Measurements from ENCODE around the gene GFI1.

Gene GFI1

DNA sequence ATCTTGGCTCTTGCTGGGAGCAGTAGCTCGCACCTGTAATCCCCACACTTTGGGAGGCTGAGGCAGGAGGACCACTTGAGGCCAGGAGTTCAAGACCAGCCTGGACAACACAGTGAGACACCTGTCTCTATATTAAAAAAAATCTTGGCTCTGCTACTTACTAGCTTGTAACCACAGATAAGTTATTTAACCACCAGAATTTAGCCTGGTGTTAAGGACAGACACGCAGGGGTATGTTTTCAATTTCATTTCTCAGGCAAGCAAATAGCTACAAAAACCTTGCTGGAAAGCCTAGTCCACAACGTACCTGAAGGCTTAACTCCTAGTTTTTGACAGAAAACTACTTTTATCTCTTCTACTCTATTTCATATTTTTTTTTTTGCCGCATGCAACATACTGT is 24.8 kb upstream of the GFI1 start:
- H3K9me2 ChIP-seq (replicated peaks; ENCODE audit: insufficient read depth, low read length), result no peaks in the 10 kb centered on the region
- H3K9me3 ChIP-seq (ENCODE audit: insufficient read depth, low read length), result no peaks in the 10 kb centered on the region
- H3K4me2 ChIP-seq (ENCODE audit: low read depth, low read length, poor library complexity, severe bottlenecking), result no peak overlapping the region
- H3K27ac ChIP-seq (ENCODE audit: low read depth, low read length), result no peak overlapping the region
- H3K27me3 ChIP-seq (ENCODE audit: low read length), result no peaks in the 10 kb centered on the region
- H2AFZ ChIP-seq (ENCODE audit: low read depth, low read length, severe bottlenecking), result no peak overlapping the region
- no peak overlapping the region for H3K9ac ChIP-seq (ENCODE audit: low read length)
- no peaks in the 10 kb centered on the region for H3K36me3 ChIP-seq (ENCODE audit: low read length)
- H3K79me2 ChIP-seq (ENCODE audit: insufficient read depth, low read length), result no peaks in the 10 kb centered on the region
- no peak for TF ChIP-seq EZH2phosphoT487 (conservative IDR thresholded peaks at IDR 0.05; ENCODE audit: low read length)
- TF ChIP-seq, protein P1, sequence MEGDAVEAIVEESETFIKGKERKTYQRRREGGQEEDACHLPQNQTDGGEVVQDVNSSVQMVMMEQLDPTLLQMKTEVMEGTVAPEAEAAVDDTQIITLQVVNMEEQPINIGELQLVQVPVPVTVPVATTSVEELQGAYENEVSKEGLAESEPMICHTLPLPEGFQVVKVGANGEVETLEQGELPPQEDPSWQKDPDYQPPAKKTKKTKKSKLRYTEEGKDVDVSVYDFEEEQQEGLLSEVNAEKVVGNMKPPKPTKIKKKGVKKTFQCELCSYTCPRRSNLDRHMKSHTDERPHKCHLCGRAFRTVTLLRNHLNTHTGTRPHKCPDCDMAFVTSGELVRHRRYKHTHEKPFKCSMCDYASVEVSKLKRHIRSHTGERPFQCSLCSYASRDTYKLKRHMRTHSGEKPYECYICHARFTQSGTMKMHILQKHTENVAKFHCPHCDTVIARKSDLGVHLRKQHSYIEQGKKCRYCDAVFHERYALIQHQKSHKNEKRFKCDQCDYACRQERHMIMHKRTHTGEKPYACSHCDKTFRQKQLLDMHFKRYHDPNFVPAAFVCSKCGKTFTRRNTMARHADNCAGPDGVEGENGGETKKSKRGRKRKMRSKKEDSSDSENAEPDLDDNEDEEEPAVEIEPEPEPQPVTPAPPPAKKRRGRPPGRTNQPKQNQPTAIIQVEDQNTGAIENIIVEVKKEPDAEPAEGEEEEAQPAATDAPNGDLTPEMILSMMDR (IDR thresholded peaks at IDR 0.05; ENCODE audit: insufficient read depth, low read length, poor library complexity, severe bottlenecking), result no peak
- no peaks in the 10 kb centered on the region for H3F3A ChIP-seq (ENCODE audit: insufficient read depth)
- no peaks in the 10 kb centered on the region for H4K20me1 ChIP-seq (ENCODE audit: low read depth, low read length)
- no peak overlapping the region for H3K4me3 ChIP-seq (ENCODE audit: insufficient read depth, low read length, poor library complexity, severe bottlenecking)

DNA sequence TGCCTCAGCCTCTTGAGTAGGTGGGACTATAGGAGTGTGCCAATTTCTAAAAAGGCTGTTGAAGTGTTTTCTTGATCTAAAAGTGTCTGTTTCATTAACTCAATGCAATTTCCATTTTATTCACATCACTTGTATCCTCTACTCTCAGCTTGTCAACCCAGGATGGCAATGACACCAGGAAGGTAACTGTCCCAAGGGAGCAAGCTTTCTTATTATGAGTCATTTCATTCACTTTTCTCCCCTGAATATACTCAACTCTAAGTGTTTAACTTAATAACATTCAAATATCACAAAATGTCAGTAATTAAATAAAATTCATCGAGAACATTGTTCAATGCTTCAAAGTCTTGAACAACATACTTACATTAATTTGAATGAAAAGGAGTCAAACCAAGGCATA is 22.9 kb upstream of the GFI1 start:
- Histone ChIP-seq H3K36me3 (ENCODE audit: low read length) (no peaks in the 10 kb centered on the region), H4K20me1 (ENCODE audit: low read depth, low read length) (no peaks in the 10 kb centered on the region), H2AFZ (ENCODE audit: low read depth, low read length, severe bottlenecking) (no peak overlapping the region), H3K9me3 (ENCODE audit: insufficient read depth, low read length) (no peaks in the 10 kb centered on the region), H3K9ac (ENCODE audit: low read length) (no peak overlapping the region), H3K79me2 (ENCODE audit: insufficient read depth, low read length) (no peaks in the 10 kb centered on the region), H3K27ac (ENCODE audit: low read depth, low read length) (no peak overlapping the region), H3K9me2 (replicated peaks; ENCODE audit: insufficient read depth, low read length) (no peaks in the 10 kb centered on the region), H3K27me3 (ENCODE audit: low read length) (no peaks in the 10 kb centered on the region), H3F3A (ENCODE audit: insufficient read depth) (no peaks in the 10 kb centered on the region), H3K4me2 (ENCODE audit: low read depth, low read length, poor library complexity, severe bottlenecking) (no peak overlapping the region), H3K4me3 (ENCODE audit: insufficient read depth, low read length, poor library complexity, severe bottlenecking) (no peak overlapping the region)
- TF ChIP-seq, protein P1 (IDR thresholded peaks at IDR 0.05; ENCODE audit: insufficient read depth, low read length, poor library complexity, severe bottlenecking), result no peak
- TF ChIP-seq EZH2phosphoT487 (conservative IDR thresholded peaks at IDR 0.05; ENCODE audit: low read length), result no peak

DNA sequence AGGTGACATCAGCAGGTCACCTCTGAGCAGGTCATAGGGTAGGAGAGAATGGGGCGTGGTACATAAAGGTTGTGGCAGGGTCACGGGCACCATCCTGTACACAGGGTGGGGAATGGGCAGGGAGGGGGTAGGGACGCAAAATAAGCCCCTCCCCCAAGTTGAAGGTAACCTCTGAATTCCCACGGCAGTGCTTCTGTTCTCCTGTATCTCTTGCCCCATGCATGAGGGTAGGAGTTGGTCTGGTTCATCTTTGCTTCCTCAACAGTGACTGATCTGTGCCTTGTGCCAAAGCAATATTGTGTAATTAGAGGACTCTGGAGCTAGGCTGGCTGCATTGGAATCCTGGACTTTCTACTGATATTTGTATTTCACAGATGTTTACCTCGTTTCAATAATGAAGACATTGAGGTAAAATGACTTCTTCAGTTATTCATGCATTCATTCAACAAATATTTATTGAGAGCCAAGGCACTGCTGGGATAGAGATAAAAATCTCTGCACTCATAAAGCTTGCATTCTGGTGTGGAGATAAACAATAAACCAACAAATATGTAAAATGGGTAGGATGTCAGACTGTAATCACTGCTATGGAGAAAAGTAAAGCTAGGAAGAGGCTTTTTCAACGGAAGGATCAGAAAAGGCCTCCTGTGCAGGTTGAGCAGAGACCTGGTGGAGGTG is 18.4 kb upstream of the GFI1 start:
- Histone ChIP-seq H3K9ac (ENCODE audit: low read length) (no peak overlapping the region), H3K9me2 (replicated peaks; ENCODE audit: insufficient read depth, low read length) (no peaks in the 10 kb centered on the region), H3F3A (ENCODE audit: insufficient read depth) (no peaks in the 10 kb centered on the region), H3K9me3 (ENCODE audit: insufficient read depth, low read length) (no peaks in the 10 kb centered on the region), H3K27me3 (ENCODE audit: low read length) (no peaks in the 10 kb centered on the region), H3K4me2 (ENCODE audit: low read depth, low read length, poor library complexity, severe bottlenecking) (no peak overlapping the region), H2AFZ (ENCODE audit: low read depth, low read length, severe bottlenecking) (no peak overlapping the region), H3K79me2 (ENCODE audit: insufficient read depth, low read length) (no peaks in the 10 kb centered on the region), H3K27ac (ENCODE audit: low read depth, low read length) (no peak overlapping the region), H4K20me1 (ENCODE audit: low read depth, low read length) (no peaks in the 10 kb centered on the region), H3K4me3 (ENCODE audit: insufficient read depth, low read length, poor library complexity, severe bottlenecking) (no peak overlapping the region), H3K36me3 (ENCODE audit: low read length) (no peaks in the 10 kb centered on the region)
- no peak for TF ChIP-seq EZH2phosphoT487 (conservative IDR thresholded peaks at IDR 0.05; ENCODE audit: low read length)
- TF ChIP-seq, protein P1 (IDR thresholded peaks at IDR 0.05; ENCODE audit: insufficient read depth, low read length, poor library complexity, severe bottlenecking), result no peak
